Peyer's patch (tissue), 4 donors: Measurements from ENCODE around the gene KIF18A.

Source experiments
- CTCF ChIP-seq, 6 experiments: fragments of 450-650 bp in 4 of 6; fragments of 200-600 bp in 2 of 6; sonication (generic) in 1 of 6; IDR thresholded peaks; one replicate each; pipeline ENCODE4 v1.5.1; 2017 to 2019; ENCODE audit warnings: antibody characterized with exemption in 6 of 6, mild to moderate bottlenecking in 3 of 6, moderate library complexity in 1 of 6
- POLR2A ChIP-seq, 2 donors: fragments of 450-650 bp; IDR thresholded peaks; one replicate each; pipeline ENCODE4 v1.5.1; 2017; ENCODE audit warnings: antibody characterized with exemption in 2 of 2, mild to moderate bottlenecking in 2 of 2, moderate library complexity in 2 of 2

- TF ChIP-seq CTCF (IDR thresholded peaks at IDR 0.05) = no peak
- no peak for TF ChIP-seq POLR2A (IDR thresholded peaks at IDR 0.05)
Observed at GRCh38 chr11:28049338-28050216, 58.4 kb downstream of the KIF18A start.
